Measurements from ENCODE around the gene HOXC4.

The HOXC4 gene

DNA sequence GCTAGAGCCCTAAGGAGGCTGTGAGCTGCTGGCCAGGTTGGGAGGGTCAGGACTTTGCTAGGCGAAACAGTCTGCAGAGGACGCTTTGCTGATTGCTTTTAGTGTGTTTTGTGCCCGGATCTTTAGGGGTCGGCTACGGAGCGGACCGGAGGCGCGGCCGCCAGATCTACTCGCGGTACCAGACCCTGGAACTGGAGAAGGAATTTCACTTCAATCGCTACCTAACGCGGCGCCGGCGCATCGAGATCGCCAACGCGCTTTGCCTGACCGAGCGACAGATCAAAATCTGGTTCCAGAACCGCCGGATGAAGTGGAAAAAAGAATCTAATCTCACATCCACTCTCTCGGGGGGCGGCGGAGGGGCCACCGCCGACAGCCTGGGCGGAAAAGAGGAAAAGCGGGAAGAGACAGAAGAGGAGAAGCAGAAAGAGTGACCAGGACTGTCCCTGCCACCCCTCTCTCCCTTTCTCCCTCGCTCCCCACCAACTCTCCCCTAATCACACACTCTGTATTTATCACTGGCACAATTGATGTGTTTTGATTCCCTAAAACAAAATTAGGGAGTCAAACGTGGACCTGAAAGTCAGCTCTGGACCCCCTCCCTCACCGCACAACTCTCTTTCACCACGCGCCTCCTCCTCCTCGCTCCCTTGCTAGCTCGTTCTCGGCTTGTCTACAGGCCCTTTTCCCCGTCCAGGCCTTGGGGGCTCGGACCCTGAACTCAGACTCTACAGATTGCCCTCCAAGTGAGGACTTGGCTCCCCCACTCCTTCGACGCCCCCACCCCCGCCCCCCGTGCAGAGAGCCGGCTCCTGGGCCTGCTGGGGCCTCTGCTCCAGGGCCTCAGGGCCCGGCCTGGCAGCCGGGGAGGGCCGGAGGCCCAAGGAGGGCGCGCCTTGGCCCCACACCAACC, 23.9 kb upstream of the HOXC4 start:
- DNase-seq, result no peak

DNA sequence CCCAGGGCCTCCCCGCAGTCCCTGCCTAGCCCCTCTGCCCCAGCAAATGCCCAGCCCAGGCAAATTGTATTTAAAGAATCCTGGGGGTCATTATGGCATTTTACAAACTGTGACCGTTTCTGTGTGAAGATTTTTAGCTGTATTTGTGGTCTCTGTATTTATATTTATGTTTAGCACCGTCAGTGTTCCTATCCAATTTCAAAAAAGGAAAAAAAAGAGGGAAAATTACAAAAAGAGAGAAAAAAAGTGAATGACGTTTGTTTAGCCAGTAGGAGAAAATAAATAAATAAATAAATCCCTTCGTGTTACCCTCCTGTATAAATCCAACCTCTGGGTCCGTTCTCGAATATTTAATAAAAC, 23.2 kb upstream of the HOXC4 start:
- no peak for DNase-seq

DNA sequence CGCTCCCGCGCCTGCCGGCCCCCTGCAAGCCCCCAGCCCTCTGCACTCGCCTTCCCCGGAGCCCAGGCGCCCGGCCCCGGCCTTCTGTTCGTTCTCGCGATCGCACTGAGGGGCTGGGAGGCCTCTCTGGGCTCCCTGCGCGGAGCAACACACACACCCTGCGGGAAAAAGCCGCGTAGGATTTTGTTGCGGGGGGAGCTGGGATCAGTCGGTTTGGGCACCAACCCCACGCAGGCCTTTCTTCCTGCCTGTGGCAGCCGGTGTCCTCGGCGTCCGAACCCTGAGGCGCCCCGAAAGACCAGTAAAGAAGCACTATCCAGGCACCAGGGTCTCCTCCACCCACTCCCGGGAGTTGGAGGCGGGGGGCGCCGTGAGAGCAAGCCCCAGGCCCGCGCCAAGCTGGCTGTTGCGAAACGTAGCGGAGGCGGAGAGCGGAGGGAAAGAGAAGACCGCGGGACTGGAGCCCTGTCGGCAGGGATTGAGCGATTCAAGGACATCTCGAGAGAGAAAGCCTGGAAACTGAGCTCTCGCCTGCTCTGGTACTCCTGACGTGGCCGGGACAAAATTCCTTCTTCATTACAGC, 22.7 kb upstream of the HOXC4 start:
- DNase-seq, result no peak

DNA sequence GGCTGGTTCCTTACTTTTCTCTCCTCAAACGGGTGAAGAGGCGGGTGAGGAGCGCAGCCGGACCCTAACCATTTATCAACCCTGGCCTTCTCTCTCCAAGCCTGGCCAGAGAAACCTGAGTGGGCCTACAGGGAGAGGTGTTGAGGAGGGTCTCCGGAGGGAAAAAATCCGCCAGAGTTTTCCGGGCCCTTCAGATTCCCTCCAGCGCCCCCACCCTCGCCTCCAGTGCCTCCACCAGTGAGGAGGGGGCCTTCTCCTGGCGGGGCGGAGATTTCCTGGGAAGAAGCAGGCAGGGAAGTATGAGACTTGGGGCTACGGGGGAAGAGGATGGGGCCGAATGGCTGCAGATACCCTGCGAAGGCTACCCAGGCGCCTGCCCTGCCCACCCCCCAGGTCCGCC, 22.2 kb upstream of the HOXC4 start:
- DNase-seq, result no peak

DNA sequence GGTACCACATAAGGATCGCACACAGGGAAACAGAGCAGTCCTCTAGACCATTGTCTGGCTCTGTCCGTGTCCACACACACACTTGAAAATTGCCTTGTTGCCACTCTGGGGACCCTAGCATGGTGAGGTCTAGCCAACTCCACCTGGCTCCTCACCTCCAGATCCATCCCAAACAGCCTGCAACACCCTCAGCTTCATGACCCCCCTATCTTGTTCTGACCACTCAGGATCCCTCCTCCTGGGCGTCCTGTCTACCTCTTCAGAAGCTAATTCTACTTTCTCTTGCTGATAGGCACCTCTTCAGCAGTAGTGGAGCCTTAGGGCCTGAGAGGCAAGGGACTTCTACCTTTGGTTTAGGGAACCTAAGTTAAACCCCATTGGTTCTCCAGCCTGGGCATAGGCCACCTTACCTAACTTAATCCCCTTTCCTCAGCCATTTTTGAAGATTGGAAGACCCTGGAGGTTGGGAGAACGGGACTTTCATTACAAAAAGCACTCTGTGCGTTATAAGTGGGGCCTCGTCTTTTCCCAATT, 21.5 kb upstream of the HOXC4 start:
- DNase-seq, result no peak

DNA sequence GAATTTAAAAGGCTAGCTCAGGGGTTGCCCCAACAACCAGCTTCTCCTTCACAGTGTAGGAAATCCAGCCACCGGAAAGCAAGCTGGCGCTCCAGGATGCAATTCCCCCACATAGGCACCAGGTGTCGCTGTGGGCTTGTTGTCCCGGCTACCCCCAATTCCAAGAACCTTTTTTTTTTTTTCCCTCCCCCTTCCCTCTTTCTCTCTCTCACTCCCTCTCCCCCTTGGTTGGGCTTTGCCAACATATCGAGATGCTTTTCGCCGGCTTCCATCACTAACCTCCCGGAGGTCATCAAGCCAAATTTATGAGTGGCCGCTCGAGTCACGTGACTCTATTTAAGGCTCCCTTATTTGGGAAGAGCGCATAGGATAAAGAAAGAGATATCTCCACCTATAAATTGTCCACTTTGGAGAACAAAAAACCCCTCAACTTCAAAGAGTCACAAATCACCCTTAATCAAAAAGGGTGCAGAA, 21.0 kb upstream of the HOXC4 start, which contains the start of gene HOXC5:
Gene HOXC5, plus strand, starts transcription at position 424 of the 474 bp plus-strand sequence. CDS start 73 bp downstream, outside the sequence.
- DNase-seq, result peak; percentile 48

- DNase-seq, result peak; percentile 9
These were observed 20.3 kb upstream of the HOXC4 start for GRCh38 chr12:54033106-54033979.

- DNase-seq, result no peak
These were observed 19.5 kb upstream of the HOXC4 start for GRCh38 chr12:54033980-54034784.

DNA sequence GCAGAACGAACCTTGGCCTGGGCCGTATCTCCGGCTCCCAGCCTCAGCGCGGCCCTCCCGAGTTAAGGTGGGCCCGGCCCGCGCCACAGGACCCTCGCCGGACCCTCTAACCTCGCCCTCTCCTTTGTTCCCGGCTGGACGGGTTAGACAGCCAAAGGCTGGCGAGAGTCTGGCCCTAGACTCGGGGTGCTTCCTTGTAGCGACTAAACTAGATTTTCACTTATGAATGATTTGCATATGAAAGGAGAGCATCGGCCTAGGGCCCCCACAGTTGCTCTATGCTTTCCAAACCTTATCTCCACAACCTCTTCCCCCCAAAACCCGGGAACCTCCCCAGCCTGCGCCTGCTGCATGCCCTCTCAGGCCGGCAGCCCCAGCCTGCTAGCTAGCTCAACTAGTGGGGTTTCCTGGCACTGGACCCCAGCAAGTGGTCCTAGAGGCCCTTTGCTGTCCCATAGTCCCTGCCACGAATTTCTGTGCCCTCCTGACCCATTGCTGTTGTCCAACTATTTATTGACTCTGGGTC, 18.8 kb upstream of the HOXC4 start:
- DNase-seq, result no peak

DNA sequence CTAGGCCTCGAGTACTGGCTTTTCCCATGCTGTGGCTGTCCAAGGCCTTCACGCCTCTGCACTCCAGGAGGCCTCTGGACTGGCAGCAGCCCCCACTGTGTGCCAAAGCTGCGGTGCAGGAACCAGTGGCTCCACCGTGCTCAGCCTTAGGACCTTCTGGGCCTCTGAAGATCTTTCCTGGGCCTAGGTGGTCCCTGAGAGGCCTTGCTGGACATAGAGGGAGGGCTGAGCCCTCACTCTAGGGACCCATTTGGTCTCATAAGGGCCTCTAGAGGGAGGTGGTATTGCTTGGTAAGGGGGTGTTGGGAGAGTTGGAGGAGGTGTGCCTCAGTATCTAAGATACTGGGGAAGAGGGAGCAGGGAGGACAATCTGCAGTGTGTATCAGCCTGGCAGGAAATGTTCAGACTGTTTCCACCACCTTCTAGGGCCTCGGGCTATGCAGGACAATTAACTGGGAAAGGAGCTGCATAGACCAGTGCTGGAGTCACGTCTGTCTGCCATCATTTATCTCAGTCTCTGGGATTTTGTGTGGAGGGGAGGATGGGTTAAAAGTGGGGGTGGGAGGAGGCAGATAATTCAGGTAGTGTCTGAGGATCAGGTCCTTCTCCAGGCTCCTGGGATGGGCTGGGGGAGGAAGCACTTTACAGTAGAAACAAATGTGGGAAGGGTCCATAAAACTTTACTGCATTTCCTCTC, 17.9 kb upstream of the HOXC4 start:
- DNase-seq, result no peak

DNA sequence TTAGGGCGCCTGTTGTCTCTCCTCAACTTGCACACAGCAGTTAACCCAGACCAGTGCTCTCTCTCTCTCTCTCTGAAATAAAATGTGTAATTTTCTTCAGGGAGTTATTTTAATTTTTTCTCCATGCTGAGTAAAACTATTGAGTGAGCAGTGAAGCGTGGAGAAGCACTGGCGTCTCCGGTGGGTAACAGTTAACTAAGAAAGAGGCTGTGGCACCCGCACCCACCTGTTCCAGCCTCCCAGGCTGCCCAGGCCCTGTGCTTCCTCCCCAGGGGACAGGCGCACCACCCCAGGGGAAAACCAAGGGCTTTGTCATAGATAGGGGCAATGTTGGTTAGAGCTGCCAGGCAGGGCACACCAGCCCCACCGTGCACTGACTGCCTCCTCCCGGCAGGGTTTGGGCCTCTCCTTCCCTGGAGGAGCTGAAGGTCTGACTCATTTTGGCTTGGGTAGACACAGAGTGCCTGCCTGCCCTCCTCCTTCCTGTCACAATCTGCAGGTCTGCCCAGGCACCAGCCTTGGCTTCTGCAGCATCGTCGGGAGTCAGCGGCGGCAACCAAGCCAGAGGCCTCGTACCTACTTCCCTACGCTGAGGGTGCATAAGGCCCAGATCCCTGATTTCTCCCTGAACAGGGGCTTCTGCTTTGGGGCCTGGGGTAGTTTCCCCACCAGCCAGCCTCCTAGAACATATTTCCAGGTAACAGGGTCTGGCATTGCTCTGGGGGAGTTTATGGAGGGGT, 16.8 kb upstream of the HOXC4 start:
- peak; percentile 23 for DNase-seq

DNA sequence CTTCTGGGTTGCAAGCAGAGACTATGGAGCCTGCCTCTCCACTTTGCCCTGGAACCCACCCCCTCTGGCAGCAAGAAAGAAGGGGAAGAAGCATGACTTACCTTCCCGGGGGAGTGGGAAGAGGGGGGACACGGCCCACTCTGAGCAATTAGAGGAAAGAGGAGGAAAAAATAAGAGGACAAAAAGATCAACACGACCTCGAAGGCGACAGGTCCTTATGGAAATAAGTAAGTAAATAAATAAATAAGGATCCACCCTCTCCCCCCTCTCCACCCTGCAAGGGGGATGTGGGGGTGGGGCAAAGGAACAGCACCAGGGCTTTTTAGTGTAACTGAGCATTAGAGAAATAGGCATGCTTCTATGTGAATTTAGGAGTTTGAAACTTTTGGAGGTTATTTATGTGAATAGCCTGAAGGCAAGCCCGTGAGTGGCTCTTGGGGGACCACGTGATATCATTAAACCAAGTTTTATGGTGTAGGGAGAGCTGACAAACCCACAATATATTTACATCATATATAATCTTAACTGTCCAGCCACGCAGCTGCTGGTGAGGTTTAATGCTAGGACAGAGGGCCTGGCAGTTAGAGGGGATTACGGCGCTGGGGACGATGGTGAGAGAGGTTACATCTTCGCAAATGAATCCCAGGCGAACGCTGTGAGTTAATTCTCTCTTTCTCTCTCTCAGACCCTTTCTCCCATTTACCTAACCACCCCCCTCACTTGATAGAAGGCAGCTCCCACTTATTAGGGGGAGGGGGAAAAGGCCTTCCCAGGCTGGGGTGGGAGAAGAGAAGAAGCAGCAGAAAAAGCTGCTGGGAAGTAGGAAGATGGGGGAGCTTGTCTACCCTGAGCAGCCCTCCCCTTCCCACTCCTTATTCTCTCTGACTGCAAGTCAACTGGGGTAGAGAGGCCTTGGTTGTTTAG, 16.0 kb upstream of the HOXC4 start:
- DNase-seq, result no peak

DNA sequence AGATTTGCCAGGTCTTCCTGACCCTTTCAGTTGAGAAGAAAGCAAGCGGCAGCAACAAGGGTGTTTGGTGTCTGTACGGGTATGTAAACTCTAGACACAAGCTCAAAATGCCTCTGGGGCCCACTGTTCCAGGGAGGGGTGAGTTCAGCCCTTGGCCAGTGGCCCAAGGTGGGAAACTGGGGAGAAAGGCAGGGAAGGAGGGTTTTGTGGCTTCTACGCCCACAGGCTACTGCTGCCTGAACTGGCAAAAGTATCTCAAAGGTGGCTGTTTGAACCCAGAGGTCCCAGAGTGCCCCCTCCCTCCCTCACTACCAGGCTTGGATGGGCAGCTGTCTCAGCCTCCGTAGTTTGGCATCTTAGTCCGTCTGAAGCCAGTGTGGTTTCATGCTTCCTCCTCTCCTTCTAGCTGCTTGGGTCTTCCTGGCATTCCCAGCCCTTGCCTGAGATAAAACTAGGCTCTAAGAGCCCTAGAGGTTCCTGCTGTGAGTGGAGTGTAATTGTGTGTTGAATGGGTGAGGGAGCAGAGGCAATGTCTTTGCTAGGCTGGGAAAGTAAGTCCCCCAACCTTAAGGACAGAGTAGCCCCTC, 15.3 kb upstream of the HOXC4 start:
- DNase-seq, result no peak

GRCh38 chr12:54038871-54039414, 14.7 kb upstream of the HOXC4 start:
- no peak for DNase-seq

- no peak for DNase-seq
These were observed 14.1 kb upstream of the HOXC4 start for GRCh38 chr12:54039417-54040147.

GRCh38 chr12:54040148-54040494, 13.5 kb upstream of the HOXC4 start:
- DNase-seq, result no peak

- no peak for DNase-seq
These were observed 13.0 kb upstream of the HOXC4 start for GRCh38 chr12:54040648-54041047.

DNA sequence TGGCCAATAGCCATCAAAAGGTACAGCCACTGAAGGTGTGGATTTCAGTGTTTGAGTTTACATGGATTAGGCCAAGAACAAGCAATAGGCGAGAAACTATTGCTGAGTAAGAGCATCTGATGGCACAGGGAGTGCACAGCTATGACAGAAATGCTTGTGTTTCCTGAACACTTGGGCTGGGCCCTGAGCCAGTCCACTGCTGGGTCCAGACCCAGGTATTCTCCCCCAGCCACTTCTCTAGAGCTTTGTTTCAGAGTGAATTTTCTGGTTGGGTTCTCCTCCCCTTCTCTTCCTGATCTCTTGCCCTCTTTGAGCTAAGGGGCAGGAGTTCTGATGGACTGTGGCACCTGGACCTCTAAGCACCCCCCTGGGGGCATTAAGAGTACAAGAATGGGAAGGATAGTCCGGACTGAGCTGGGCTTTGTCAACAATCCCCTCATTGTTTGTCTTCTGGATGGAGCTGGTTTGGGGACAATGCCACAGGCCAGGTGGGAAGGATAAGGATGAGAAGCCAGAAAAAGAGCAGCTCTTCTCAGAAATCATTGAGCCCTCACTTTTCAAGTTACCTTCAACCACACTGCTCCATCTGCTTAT, 12.4 kb upstream of the HOXC4 start:
- DNase-seq, result no peak
